ENCODE results near the gene ECT2.

- TF ChIP-seq CTCF (IDR thresholded peaks at IDR 0.05) = no peak
- TF ChIP-seq POLR2AphosphoS5 (IDR thresholded peaks at IDR 0.05) = no peak
- TF ChIP-seq POLR2A (IDR thresholded peaks at IDR 0.05) = no peak
- no peak for TF ChIP-seq EP300 (IDR thresholded peaks at IDR 0.05; ENCODE audit: low read depth)
Observed at GRCh38 chr3:172752651-172753050, 2.1 kb downstream of the ECT2 start.

Measured in transverse colon (tissue), 4 donors.